Activated CD8-positive, alpha-beta memory T cell treated with anti-CD3 and anti-CD28 coated beads for 24 hours (primary cell): Measurements from ENCODE around the gene CYP3A4.

Experiments used
- DNase-seq: peaks from one replicate; pipeline ENCODE4 v3.0.0-alpha.2; 2020

The CYP3A4 gene

DNA sequence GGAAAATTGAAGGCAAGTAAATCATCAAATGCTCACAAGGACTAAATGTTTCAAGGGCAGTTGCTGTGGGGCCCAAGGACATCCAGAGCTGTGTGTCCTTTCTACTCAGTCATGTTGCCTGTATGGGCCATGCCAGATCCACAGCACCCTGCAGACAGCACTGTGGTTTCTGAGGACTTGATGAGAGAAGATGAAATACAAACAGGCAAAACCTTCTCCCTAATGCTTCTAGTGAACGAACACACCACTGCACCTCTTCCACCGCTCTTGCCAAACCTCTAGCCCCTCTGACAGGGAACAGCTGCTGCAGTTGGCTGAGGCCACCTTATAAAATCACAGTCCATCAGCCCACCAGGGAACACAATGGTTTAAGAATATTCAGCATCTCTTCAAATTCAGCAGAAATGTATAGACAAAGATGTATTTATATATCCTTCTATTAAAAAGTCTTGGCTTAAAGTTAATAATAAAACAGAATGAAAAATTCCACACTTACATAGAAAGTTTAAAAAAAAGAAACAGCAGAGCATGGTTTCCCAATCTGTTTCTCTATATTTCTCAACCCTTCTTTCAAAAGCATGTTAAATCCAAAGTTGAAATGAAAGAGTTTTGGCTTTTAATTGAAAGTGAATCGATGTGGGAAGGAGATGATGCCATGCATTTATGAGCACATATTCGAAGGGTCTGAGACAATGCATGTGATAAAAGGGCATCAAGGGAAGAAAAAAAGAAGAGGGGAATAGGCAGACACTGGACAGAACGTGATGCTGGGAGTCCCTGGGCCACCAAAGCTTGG is 63.0 kb downstream of the CYP3A4 start:
- DNase-seq, result no peak

- DNase-seq, result no peak
Observed at GRCh38 chr7:99719996-99720769, 63.8 kb downstream of the CYP3A4 start.

- DNase-seq, result no peak
Observed at GRCh38 chr7:99713995-99714570, 69.9 kb downstream of the CYP3A4 start.

- no peak for DNase-seq
Observed at GRCh38 chr7:99709838-99710578, 74.0 kb downstream of the CYP3A4 start.

GRCh38 chr7:99709260-99709659 is 74.7 kb downstream of the CYP3A4 start:
- no peak for DNase-seq

GRCh38 chr7:99707096-99707495 is 76.9 kb downstream of the CYP3A4 start:
- no peak for DNase-seq
